GM12873 (cell line): Measurements from ENCODE around the gene ANTXRL.

Experiments used
- TF ChIP-seq, protein P1 (sequence below): IDR thresholded peaks from 2 replicates; pipeline ENCODE4 v1.5.1; 2012; ENCODE audit warnings: low read depth, mild to moderate bottlenecking, moderate library complexity, low read length, control low read depth; ENCODE audit not compliant: insufficient read depth; ENCODE audit errors: missing control alignments

The ANTXRL gene

DNA sequence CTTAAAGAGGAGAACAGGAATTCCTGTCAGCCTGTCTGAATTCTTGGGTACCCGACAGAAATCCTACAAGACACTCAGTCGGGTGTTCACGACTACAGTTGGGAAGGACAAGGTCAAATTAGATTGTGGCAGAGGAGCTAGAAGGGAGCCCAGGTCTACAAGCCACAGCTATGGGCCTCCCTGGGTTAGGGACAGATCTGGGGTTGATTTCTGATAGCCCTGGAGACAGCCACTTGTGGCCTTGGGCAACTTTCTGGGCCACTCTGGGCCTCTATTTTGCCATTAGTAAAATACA lies 39.7 kb upstream of the ANTXRL start:
- TF ChIP-seq, protein P1, sequence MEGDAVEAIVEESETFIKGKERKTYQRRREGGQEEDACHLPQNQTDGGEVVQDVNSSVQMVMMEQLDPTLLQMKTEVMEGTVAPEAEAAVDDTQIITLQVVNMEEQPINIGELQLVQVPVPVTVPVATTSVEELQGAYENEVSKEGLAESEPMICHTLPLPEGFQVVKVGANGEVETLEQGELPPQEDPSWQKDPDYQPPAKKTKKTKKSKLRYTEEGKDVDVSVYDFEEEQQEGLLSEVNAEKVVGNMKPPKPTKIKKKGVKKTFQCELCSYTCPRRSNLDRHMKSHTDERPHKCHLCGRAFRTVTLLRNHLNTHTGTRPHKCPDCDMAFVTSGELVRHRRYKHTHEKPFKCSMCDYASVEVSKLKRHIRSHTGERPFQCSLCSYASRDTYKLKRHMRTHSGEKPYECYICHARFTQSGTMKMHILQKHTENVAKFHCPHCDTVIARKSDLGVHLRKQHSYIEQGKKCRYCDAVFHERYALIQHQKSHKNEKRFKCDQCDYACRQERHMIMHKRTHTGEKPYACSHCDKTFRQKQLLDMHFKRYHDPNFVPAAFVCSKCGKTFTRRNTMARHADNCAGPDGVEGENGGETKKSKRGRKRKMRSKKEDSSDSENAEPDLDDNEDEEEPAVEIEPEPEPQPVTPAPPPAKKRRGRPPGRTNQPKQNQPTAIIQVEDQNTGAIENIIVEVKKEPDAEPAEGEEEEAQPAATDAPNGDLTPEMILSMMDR: no peak

DNA sequence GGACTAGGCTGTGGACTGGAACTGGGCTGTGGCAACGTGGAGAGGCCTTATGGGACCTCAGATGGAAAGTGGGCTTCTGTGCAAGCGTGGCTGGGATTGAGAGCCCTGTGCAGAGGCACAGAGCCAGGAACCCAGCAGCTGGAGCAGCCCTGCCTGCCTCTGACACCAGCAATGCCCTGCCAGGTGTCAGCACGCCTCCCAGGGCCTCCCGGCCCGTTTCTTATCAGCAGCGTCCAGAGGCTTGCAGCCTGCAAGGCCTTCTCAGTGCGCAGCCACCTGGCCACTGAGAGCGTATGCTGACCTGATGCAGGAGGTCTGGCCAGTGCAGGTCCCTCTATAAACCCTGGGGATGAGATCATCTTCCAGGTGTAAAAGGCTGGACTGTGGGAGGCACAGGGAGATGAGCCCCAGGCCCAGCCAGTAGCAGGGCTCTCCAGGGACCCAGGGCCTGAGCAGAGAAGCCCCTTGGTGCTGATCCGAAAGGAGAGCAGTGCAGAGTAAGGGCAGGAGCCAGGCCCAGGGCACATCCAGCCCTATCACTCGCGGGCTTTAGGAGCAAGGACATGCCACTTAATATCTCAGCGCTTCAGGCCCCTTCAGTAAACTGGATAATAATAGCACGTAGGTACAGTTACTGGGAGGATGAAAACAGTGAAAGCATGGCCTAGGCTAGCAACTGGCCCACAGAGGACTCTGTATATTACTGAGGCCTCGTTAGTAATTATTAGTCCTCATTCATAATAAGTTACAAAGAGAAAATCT lies 38.8 kb upstream of the ANTXRL start:
- TF ChIP-seq, protein P1: no peak

DNA sequence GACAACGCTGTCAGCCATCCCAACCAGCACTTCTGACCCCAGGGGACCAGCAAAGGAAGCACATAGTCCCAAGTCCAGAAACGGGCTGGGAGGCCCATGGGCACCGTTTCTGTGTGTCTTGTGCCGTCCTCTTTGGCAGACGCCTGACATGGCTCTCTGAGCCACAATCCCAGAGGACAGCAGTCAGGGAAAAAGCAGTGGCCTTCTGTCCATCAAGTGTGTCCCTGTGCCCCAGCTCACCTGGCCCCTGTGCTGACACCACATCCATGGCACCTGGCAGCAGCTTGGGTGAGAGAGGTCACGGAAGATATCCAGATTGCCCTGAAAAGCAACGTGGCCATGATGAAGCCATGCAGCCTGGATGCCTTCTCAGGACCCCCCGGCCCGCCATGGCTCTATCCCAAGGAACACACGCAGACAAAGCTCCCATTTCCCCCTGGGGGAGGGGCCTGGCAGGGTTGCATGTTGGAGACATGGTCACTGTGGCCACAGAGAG lies 38.1 kb upstream of the ANTXRL start:
- TF ChIP-seq, protein P1: no peak

DNA sequence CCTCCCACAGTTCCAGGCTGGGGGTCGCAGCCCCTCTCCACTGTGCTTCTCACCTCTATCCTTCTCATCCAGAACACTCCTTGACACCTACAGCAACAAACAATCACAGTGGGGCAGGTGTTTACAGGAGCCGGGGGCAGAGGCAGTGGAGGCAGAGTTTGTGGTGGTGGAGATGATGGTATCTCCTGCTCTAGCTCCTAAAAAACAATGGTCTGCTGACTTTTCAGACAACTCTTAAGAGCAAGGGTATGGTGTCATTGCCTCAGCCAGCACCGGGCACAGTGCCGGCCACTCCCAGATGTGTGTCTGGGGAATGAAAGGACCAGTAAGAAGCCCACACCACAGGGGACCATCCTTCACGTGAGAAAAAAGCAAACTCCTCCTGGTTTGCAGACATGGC lies 36.3 kb upstream of the ANTXRL start:
- TF ChIP-seq, protein P1: no peak

DNA sequence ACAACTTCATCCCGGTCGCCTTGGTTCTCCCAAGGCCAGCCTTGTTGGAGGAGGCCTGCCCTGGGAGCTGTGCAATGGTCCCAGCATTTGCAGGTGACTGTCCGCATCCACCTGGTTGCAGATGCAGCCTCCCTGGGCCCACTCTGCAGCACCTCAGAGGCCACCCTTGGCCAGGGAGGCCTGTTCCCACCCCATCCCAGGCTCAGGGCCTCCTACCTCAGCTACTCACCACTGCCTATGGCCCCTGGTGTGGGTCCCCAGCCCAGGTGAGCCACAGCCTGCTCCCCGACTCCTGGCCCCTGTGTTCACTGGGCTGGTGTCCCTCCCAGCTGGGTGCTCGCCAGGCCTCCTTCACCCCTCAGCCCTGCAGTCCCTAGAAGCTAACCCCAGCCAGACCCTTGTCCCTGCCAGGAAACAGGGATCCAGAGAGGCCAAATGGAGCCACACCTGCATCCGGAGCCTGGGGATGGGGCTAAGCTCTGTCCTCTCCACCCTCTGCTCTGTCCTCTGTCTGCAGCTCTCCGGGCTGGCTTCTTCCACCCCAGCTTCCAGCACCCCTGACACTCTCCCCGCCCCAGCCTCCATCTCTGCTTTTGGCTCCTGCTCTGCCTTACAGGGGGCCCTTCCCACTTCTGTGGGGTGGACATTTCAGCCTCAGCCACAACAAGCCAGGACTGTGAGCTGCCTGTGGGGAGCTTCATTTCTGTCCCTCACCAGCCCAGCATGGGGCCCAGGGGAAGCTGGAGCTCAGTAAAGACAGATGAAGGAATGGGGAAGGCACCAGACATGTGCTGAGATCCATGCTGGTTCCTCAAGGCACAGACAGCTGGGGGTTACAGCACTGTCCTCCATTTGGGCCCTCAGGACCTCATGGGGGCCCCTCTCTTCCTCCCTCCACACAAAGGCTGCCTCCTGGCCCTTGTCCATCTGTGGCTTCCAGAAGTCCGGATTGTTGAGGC lies 35.6 kb upstream of the ANTXRL start:
- TF ChIP-seq, protein P1: no peak

DNA sequence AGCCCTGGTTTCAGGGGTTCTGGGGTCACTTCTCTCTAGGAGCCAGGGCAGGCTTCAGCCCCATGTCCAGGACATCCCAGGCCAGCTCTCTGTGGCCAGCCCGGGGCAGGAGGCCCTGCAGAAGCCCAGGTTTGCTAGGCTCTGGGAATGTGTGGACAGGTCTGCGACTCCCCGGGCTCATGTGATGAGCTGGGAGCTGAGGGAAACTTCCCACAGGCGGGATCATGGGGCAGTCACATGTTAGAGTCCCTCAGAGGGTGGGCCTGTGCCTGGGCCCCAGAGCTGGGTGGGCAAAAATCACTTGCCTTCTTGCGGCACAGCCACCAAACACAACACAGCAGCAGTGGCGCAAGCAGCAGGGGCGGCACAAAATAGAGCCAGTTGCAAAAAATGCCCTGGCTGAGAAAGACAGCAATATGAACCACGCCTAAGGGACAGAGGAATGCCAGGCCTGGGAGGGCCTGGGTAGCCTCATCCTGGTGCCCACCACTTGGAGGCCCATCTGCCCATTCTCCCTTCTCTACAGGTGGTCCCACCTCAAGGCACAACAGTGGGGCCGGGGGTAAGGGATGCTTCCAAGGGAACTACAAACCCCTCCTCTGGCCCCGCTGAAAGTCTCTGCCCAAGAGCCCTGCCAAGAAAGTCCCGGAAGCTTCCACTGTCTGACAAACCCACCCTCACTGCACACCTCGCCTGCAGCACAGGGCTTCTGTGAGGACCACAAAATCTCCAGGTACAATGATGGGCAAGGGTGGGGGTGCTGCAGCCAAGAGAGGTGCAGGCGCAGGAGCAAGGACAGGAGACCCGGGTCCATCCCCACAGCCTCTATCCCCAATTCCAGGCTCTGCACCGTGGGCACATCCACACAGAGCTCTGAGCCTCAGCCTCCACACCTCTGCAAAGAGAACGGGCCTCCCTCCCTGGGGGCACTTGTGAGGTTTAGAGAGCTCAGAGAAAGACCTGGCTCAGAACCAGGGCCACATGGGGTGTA lies 34.6 kb upstream of the ANTXRL start:
- TF ChIP-seq, protein P1: no peak
